Skeletal muscle tissue (tissue), 4 donors: ENCODE results near the gene NDEL1. TPM values are rescaled to one million over a fixed set of nuclear protein-coding genes. Genes with fewer than 3 reads are reported as not detected.

Experiments
- H3K27ac ChIP-seq: one replicate; pipeline ENCODE4 v1.7.0; 2013; ENCODE audit warnings: mild to moderate bottlenecking, low read depth, low read length, inconsistent platforms
- H3K27me3 ChIP-seq, 3 donors: one replicate each; pipeline ENCODE4 v1.7.0; 2013; ENCODE audit warnings: low read length in 3 of 3; ENCODE audit not compliant: control insufficient read depth in 3 of 3, insufficient read depth in 3 of 3
- H3K36me3 ChIP-seq, 3 donors: one replicate each; pipeline ENCODE4 v1.7.0; 2013; ENCODE audit warnings: low read length in 3 of 3; ENCODE audit not compliant: control insufficient read depth in 3 of 3, insufficient read depth in 3 of 3
- H3K4me1 ChIP-seq, 3 donors: one replicate each; pipeline ENCODE4 v1.7.0; 2013; ENCODE audit warnings: low read length in 3 of 3, mild to moderate bottlenecking in 3 of 3; ENCODE audit not compliant: control insufficient read depth in 3 of 3, insufficient read depth in 3 of 3
- H3K4me3 ChIP-seq, 3 donors: one replicate each; pipeline ENCODE4 v1.7.0; 2013; ENCODE audit warnings: low read length in 3 of 3
- H3K9ac ChIP-seq, 3 donors: one replicate each; pipeline ENCODE4 v1.7.0; 2013; ENCODE audit warnings: low read length in 3 of 3, mild to moderate bottlenecking in 3 of 3, moderate library complexity in 2 of 3, low read depth in 1 of 3
- H3K9me3 ChIP-seq, 3 donors: one replicate each; pipeline ENCODE4 v1.7.0; 2013; ENCODE audit warnings: low read length in 3 of 3; ENCODE audit not compliant: control insufficient read depth in 3 of 3
- total RNA-seq: library from RNA; depleted of rRNA; stranded (reverse); fragments of >200 nt; gene quantifications from one replicate; pipeline ENCODE4 v1.2.3, GENCODE V29; 2014
- donor health status: Osteomylitis.

Gene NDEL1
- total RNA-seq, 1 donor from 2014 or later, result 32.4 TPM

- Histone ChIP-seq H3K4me3 (peak overlapping the region; percentile 66 to 94 (median 92)), H3K27ac (peak overlapping the region; percentile 100), H3K4me1 (peaks cover 5 to 16% (median 13%) of the 10 kb centered on the region in 3 donors)
Measured at GRCh38 chr17:8436169-8436843, 622 bp downstream of the NDEL1 start.

GRCh38 chr17:8436844-8437171 lies 1.1 kb downstream of the NDEL1 start:
- Histone ChIP-seq H3K27ac (peak overlapping the region; percentile 100), H3K9ac (peak overlapping the region; percentile 94 to 100 (median 97)), H3K9me3 (no peaks in the 10 kb centered on the region), H3K27me3 (no peaks in the 10 kb centered on the region), H3K4me1 (peaks cover 5 to 16% (median 15%) of the 10 kb centered on the region in 3 donors), H3K36me3 (peaks cover 0 to 3% (median 2%) of the 10 kb centered on the region in 3 donors), H3K4me3 (peak overlapping the region; percentile 66 to 94 (median 92))

More at GRCh38 chr17:8436169-8436843, 622 bp downstream of the NDEL1 start:
- H3K36me3 ChIP-seq, result peaks cover 0 to 3% (median 2%) of the 10 kb centered on the region in 3 donors
- no peaks in the 10 kb centered on the region for H3K27me3 ChIP-seq
- peak overlapping the region; percentile 94 to 100 (median 97) for H3K9ac ChIP-seq
- no peaks in the 10 kb centered on the region for H3K9me3 ChIP-seq

- Histone ChIP-seq H3K4me3 (peak overlapping the region in 1 of 3 donors; percentile 22), H3K4me1 (peaks cover 7 to 20% (median 16%) of the 10 kb centered on the region in 3 donors), H3K27ac (no peak overlapping the region), H3K9me3 (no peaks in the 10 kb centered on the region), H3K9ac (no peak overlapping the region), H3K27me3 (no peaks in the 10 kb centered on the region), H3K36me3 (peaks cover 0 to 3% (median 2%) of the 10 kb centered on the region in 3 donors)
Measured at GRCh38 chr17:8438441-8438840, 2.8 kb downstream of the NDEL1 start.

GRCh38 chr17:8439681-8440080 lies 4.0 kb downstream of the NDEL1 start:
- peaks cover 7 to 21% (median 18%) of the 10 kb centered on the region in 3 donors for H3K4me1 ChIP-seq

GRCh38 chr17:8441690-8442089 lies 6.0 kb downstream of the NDEL1 start:
- H3K27me3 ChIP-seq, result no peaks in the 10 kb centered on the region
- no peak overlapping the region for H3K9ac ChIP-seq
- H3K36me3 ChIP-seq, result peaks cover 3 to 19% (median 16%) of the 10 kb centered on the region in 3 donors
- no peak overlapping the region for H3K27ac ChIP-seq
- no peak overlapping the region for H3K4me3 ChIP-seq
- no peaks in the 10 kb centered on the region for H3K9me3 ChIP-seq
- H3K4me1 ChIP-seq, result peaks cover 7 to 16% (median 12%) of the 10 kb centered on the region in 3 donors

More at GRCh38 chr17:8439681-8440080, 4.0 kb downstream of the NDEL1 start:
- H3K36me3 ChIP-seq, result peaks cover 3 to 5% (median 5%) of the 10 kb centered on the region in 3 donors
- no peak overlapping the region for H3K4me3 ChIP-seq
- no peaks in the 10 kb centered on the region for H3K27me3 ChIP-seq
- no peaks in the 10 kb centered on the region for H3K9me3 ChIP-seq
- H3K27ac ChIP-seq, result no peak overlapping the region
- no peak overlapping the region for H3K9ac ChIP-seq

GRCh38 chr17:8442310-8442709 lies 6.6 kb downstream of the NDEL1 start:
- Histone ChIP-seq H3K4me3 (no peak overlapping the region), H3K27me3 (no peaks in the 10 kb centered on the region), H3K27ac (no peak overlapping the region), H3K9me3 (no peaks in the 10 kb centered on the region), H3K9ac (no peak overlapping the region), H3K4me1 (peaks cover 6 to 16% (median 7%) of the 10 kb centered on the region in 3 donors), H3K36me3 (peaks cover 3 to 22% (median 19%) of the 10 kb centered on the region in 3 donors)

DNA sequence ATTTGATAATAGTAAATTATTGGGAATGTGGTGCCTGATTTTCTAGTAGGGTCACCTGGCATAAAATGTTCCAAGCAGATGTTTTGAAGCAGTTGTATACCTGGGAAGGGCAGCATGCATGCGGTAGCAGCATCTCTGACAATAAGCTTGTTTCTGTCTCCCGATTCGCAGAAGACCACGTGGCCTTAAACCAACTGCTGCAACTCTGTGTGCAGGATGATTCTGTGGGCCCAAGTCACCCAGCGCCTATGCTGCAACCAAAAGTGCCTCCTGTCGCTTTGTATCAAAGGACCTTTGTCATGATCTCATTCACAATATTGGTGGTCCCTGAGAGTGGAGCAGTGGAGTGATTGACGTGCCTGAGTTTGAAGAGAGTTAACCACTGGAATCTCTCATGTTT lies 8.1 kb downstream of the NDEL1 start:
- H3K4me1 ChIP-seq, result peaks cover 2 to 8% (median 2%) of the 10 kb centered on the region in 3 donors
- no peak overlapping the region for H3K9ac ChIP-seq
- no peaks in the 10 kb centered on the region for H3K9me3 ChIP-seq
- no peaks in the 10 kb centered on the region for H3K27me3 ChIP-seq
- no peak overlapping the region for H3K27ac ChIP-seq
- peaks cover 2 to 25% (median 22%) of the 10 kb centered on the region in 3 donors for H3K36me3 ChIP-seq
- no peak overlapping the region for H3K4me3 ChIP-seq

GRCh38 chr17:8444494-8444893 lies 8.8 kb downstream of the NDEL1 start:
- Histone ChIP-seq H3K4me1 (peaks cover 2 to 8% (median 2%) of the 10 kb centered on the region in 3 donors), H3K27me3 (no peaks in the 10 kb centered on the region), H3K9me3 (no peaks in the 10 kb centered on the region), H3K9ac (no peak overlapping the region), H3K27ac (no peak overlapping the region), H3K4me3 (no peak overlapping the region), H3K36me3 (peaks cover 5 to 29% (median 28%) of the 10 kb centered on the region in 3 donors)

DNA sequence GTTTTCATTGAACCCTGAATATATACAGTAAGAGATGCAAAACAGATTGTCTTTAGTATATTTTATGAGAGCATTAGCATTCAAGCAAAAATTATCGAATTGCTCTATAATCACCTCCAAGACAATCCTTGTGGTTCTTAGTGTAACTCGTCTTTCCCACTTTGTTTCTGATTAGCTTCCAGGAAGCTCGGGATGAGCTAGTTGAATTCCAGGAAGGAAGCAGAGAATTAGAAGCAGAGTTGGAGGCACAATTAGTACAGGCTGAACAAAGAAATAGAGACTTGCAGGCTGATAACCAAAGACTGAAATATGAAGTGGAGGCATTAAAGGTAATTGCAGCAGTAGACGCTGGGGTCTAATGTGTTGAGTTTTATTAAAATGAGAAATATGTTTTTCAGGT lies 9.9 kb downstream of the NDEL1 start:
- Histone ChIP-seq H3K4me1 (peaks cover 2 to 8% (median 2%) of the 10 kb centered on the region in 3 donors), H3K9ac (no peak overlapping the region), H3K27ac (no peak overlapping the region), H3K36me3 (peaks cover 11 to 36% (median 31%) of the 10 kb centered on the region in 3 donors), H3K4me3 (no peak overlapping the region), H3K27me3 (no peaks in the 10 kb centered on the region), H3K9me3 (no peaks in the 10 kb centered on the region)

DNA sequence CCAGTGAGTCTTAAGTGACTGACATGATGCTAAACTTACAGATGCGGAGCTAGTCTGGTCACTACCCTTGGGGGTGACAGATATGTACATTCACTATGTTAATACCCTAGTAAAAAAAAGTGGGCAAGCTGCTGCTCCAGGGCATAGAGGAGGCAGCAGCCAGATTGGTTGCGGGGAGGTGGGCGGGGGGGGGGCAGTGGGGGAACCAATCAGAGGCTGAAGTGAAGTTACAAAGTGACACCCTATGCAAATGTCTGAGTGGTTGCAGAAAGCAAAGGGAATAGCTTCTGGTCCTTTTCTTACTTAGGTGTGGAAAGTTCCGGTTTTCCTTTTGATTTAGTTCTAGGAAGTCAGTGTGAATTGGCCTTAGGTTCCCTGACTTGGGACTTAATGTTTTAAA lies 12.1 kb downstream of the NDEL1 start:
- H3K36me3 ChIP-seq, result peaks cover 19 to 50% (median 48%) of the 10 kb centered on the region in 3 donors
- no peaks in the 10 kb centered on the region for H3K27me3 ChIP-seq
- no peak overlapping the region for H3K27ac ChIP-seq
- no peak overlapping the region for H3K4me3 ChIP-seq
- peaks cover 2 to 6% (median 2%) of the 10 kb centered on the region in 3 donors for H3K4me1 ChIP-seq
- no peaks in the 10 kb centered on the region for H3K9me3 ChIP-seq
- no peak overlapping the region for H3K9ac ChIP-seq
